ENCODE results near the gene RAB18.

GRCh38 chr10:27534161-27534700, 30.1 kb downstream of the RAB18 start:
- TF ChIP-seq CTCF (IDR thresholded peaks at IDR 0.05; ENCODE audit: low read depth, low read length, poor library complexity, severe bottlenecking) (no peak), EZH2phosphoT487 (IDR thresholded peaks at IDR 0.05; ENCODE audit: borderline replicate concordance, low read length) (no peak)
